ENCODE data around the gene TJAP1. TPM values are rescaled to one million over a fixed set of nuclear protein-coding genes. Genes with fewer than 3 reads are reported as not detected.
"Not testable (repeated sequence)": the region's sequence is repeated elsewhere in the genome, so short reads cannot be mapped to it uniquely, and the experiment has no call there.

The TJAP1 gene
- total and polyA plus RNA-seq, 2 experiments from 2014 or later, result 10.3 to 16.4 TPM

GRCh38 chr6:43532201-43532600 lies 54.8 kb downstream of the TJAP1 start:
- WGBS (ENCODE audit: low lambda C conversion rate, missing lambda C conversion rate), result 88% methylated on average over 1 of the region's 1 CpG
- no peak for DNase-seq (ENCODE audit: low spot score)
- Histone ChIP-seq H3K9me3 (ENCODE audit: low read depth) (no peaks in the 10 kb centered on the region), H3K27ac (no peak overlapping the region), H3K4me2 (no peak overlapping the region), H4K20me1 (ENCODE audit: insufficient read depth, poor library complexity, severe bottlenecking) (no peaks in the 10 kb centered on the region), H3K4me1 (ENCODE audit: insufficient read depth) (no peaks in the 10 kb centered on the region), H3K4me3 (no peak overlapping the region), H2AFZ (no peak overlapping the region), H3K27me3 (no peaks in the 10 kb centered on the region), H3K36me3 (replicated peaks; ENCODE audit: insufficient read depth, low read depth) (no peaks in the 10 kb centered on the region), H3K9me2 (replicated peaks; ENCODE audit: insufficient read depth) (no peaks in the 10 kb centered on the region), H3K79me2 (no peaks in the 10 kb centered on the region)
- TF ChIP-seq CTCF (IDR thresholded peaks at IDR 0.05; ENCODE audit: poor library complexity), result no peak
- TF ChIP-seq EZH2phosphoT487 (IDR thresholded peaks at IDR 0.05; ENCODE audit: low read depth, severe bottlenecking, unreplicated experiment), result no peak
- TF ChIP-seq EZH2 (IDR thresholded peaks at IDR 0.05; ENCODE audit: borderline replicate concordance), result no peak

GRCh38 chr6:43538986-43539385 lies 61.6 kb downstream of the TJAP1 start:
- H3K79me2 ChIP-seq; H3K4me1 ChIP-seq (ENCODE audit: insufficient read depth); H4K20me1 ChIP-seq (ENCODE audit: insufficient read depth, poor library complexity, severe bottlenecking); H3K9me3 ChIP-seq (ENCODE audit: low read depth); H3K9me2 ChIP-seq (replicated peaks; ENCODE audit: insufficient read depth); H3K4me2 ChIP-seq; H2AFZ ChIP-seq; DNase-seq (ENCODE audit: low spot score); H3K27me3 ChIP-seq; H3K27ac ChIP-seq; H3K36me3 ChIP-seq (replicated peaks; ENCODE audit: insufficient read depth, low read depth); H3K4me3 ChIP-seq: not testable (repeated sequence)
- WGBS (ENCODE audit: low lambda C conversion rate, missing lambda C conversion rate), result over 99% methylated on average over 17 of the region's 17 CpGs

GRCh38 chr6:43539409-43539808 lies 62.0 kb downstream of the TJAP1 start:
- 98% methylated on average over 20 of the region's 20 CpGs for WGBS (ENCODE audit: low lambda C conversion rate, missing lambda C conversion rate)
- H3K27me3 ChIP-seq; H3K4me2 ChIP-seq; H3K27ac ChIP-seq; H3K79me2 ChIP-seq; H4K20me1 ChIP-seq (ENCODE audit: insufficient read depth, poor library complexity, severe bottlenecking); H3K4me3 ChIP-seq; H3K9me3 ChIP-seq (ENCODE audit: low read depth); H3K4me1 ChIP-seq (ENCODE audit: insufficient read depth); DNase-seq (ENCODE audit: low spot score); H3K36me3 ChIP-seq (replicated peaks; ENCODE audit: insufficient read depth, low read depth); H2AFZ ChIP-seq; H3K9me2 ChIP-seq (replicated peaks; ENCODE audit: insufficient read depth): not testable (repeated sequence)

GRCh38 chr6:43540507-43540906 lies 63.1 kb downstream of the TJAP1 start:
- no peaks in the 10 kb centered on the region for H4K20me1 ChIP-seq (ENCODE audit: insufficient read depth, poor library complexity, severe bottlenecking)
- no peaks in the 10 kb centered on the region for H3K9me3 ChIP-seq (ENCODE audit: low read depth)
- H3K79me2 ChIP-seq, result no peaks in the 10 kb centered on the region
- no peak overlapping the region for H3K4me2 ChIP-seq
- no peaks in the 10 kb centered on the region for H3K36me3 ChIP-seq (replicated peaks; ENCODE audit: insufficient read depth, low read depth)
- H2AFZ ChIP-seq, result no peak overlapping the region
- H3K4me1 ChIP-seq (ENCODE audit: insufficient read depth), result no peaks in the 10 kb centered on the region
- TF ChIP-seq EZH2 (IDR thresholded peaks at IDR 0.05; ENCODE audit: borderline replicate concordance), result no peak
- WGBS (ENCODE audit: low lambda C conversion rate, missing lambda C conversion rate), result 96% methylated on average over 5 of the region's 5 CpGs
- H3K27ac ChIP-seq, result no peak overlapping the region
- DNase-seq (ENCODE audit: low spot score), result no peak
- no peaks in the 10 kb centered on the region for H3K27me3 ChIP-seq
- H3K9me2 ChIP-seq (replicated peaks; ENCODE audit: insufficient read depth), result no peaks in the 10 kb centered on the region
- no peak overlapping the region for H3K4me3 ChIP-seq

GRCh38 chr6:43541774-43542471 lies 64.6 kb downstream of the TJAP1 start:
- Histone ChIP-seq H3K4me3 (no peak overlapping the region), H3K4me2 (no peak overlapping the region), H3K36me3 (replicated peaks; ENCODE audit: insufficient read depth, low read depth) (no peaks in the 10 kb centered on the region), H3K4me1 (ENCODE audit: insufficient read depth) (no peaks in the 10 kb centered on the region), H3K9me2 (replicated peaks; ENCODE audit: insufficient read depth) (no peaks in the 10 kb centered on the region), H3K79me2 (no peaks in the 10 kb centered on the region), H3K9me3 (ENCODE audit: low read depth) (no peaks in the 10 kb centered on the region), H4K20me1 (ENCODE audit: insufficient read depth, poor library complexity, severe bottlenecking) (no peaks in the 10 kb centered on the region), H2AFZ (no peak overlapping the region), H3K27ac (no peak overlapping the region), H3K27me3 (no peaks in the 10 kb centered on the region)
- WGBS (ENCODE audit: low lambda C conversion rate, missing lambda C conversion rate), result 96% methylated on average over 8 of the region's 8 CpGs
- no peak for DNase-seq (ENCODE audit: low spot score)
- no peak for TF ChIP-seq EZH2 (IDR thresholded peaks at IDR 0.05; ENCODE audit: borderline replicate concordance)
- no peak for TF ChIP-seq CTCF (IDR thresholded peaks at IDR 0.05; ENCODE audit: poor library complexity)
- TF ChIP-seq EZH2phosphoT487 (IDR thresholded peaks at IDR 0.05; ENCODE audit: low read depth, severe bottlenecking, unreplicated experiment), result no peak

Data from hepatocyte (in vitro differentiated cells).